ENCODE measurements around the gene PDK2.

Gene PDK2

GRCh38 chr17:50071692-50072091 lies 23.5 kb upstream of the PDK2 start:
- no peak for DNase-seq (ENCODE audit: insufficient read length)

GRCh38 chr17:50072130-50072529 lies 23.0 kb upstream of the PDK2 start:
- no peak for DNase-seq (ENCODE audit: insufficient read length)
- TF ChIP-seq POLR2AphosphoS5 (IDR thresholded peaks at IDR 0.05; ENCODE audit: low read depth, low read length), result no peak
- TF ChIP-seq POLR2A (IDR thresholded peaks at IDR 0.05; ENCODE audit: low read depth, low read length), result no peak
- TF ChIP-seq TAF1 (IDR thresholded peaks at IDR 0.05; ENCODE audit: borderline replicate concordance, low read depth, low read length), result no peak
- no peak for FAIRE-seq

More at GRCh38 chr17:50071692-50072091, 23.5 kb upstream of the PDK2 start:
- FAIRE-seq, result no peak
- no peak for TF ChIP-seq TAF1 (IDR thresholded peaks at IDR 0.05; ENCODE audit: borderline replicate concordance, low read depth, low read length)
- TF ChIP-seq POLR2AphosphoS5 (IDR thresholded peaks at IDR 0.05; ENCODE audit: low read depth, low read length), result no peak
- TF ChIP-seq POLR2A (IDR thresholded peaks at IDR 0.05; ENCODE audit: low read depth, low read length), result no peak

- FAIRE-seq (no peak), DNase-seq (ENCODE audit: insufficient read length) (no peak)
- TF ChIP-seq POLR2A (IDR thresholded peaks at IDR 0.05; ENCODE audit: low read depth, low read length) (no peak), POLR2AphosphoS5 (IDR thresholded peaks at IDR 0.05; ENCODE audit: low read depth, low read length) (no peak), TAF1 (IDR thresholded peaks at IDR 0.05; ENCODE audit: borderline replicate concordance, low read depth, low read length) (no peak)
Observed at GRCh38 chr17:50072925-50073324, 22.2 kb upstream of the PDK2 start.

DNA sequence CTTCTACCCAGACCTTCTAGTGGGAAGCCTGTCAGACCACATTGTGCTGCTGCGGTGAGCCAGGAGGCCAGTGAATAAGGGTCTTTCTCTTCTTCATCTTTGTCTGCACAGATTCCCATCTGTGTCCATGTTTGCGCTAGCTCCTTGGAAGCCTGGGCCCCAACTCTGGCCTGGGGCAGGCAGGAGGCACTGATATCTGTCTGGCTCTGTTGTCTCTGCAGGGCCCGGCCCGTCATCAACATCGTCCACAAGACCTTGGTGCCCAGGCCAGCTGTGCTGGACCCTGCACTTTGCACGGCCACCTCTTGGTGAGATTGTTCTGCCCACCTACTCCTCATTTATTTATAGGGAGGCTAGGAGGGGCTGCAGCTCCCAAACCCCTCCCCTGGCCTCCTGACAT lies 20.9 kb upstream of the PDK2 start:
- TF ChIP-seq POLR2A (IDR thresholded peaks at IDR 0.05; ENCODE audit: low read depth, low read length), result no peak
- DNase-seq (ENCODE audit: insufficient read length) (no peak), FAIRE-seq (no peak)

DNA sequence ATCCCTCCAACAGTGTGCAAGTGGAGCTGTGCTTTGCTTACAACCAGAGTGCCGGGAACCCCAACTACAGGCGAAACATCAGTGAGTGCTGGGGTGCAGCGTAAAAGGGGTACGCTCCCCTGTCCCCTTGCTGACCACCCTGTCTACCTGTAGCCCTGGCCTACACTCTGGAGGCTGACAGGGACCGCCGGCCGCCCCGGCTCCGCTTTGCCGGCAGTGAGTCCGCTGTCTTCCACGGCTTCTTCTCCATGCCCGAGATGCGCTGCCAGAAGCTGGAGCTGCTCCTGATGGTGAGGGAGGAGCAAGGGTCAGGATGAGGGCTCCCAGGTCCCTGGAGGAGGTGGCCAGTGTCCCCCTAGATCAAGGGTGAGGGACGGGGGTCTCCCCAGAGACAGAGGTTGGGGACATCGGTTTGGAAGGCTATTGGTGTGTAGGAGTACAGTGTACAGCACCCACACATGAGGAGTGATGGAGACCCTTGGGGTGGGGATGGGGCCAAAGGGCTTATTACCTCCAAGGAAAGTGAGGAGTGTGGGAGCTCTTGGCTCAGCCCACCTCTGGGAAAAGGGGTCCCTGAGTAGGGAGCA lies 19.6 kb upstream of the PDK2 start:
- DNase-seq (ENCODE audit: insufficient read length) (no peak), FAIRE-seq (no peak)
- TF ChIP-seq POLR2AphosphoS5 (IDR thresholded peaks at IDR 0.05; ENCODE audit: low read depth, low read length) (no peak), POLR2A (IDR thresholded peaks at IDR 0.05; ENCODE audit: low read depth, low read length) (no peak)

DNA sequence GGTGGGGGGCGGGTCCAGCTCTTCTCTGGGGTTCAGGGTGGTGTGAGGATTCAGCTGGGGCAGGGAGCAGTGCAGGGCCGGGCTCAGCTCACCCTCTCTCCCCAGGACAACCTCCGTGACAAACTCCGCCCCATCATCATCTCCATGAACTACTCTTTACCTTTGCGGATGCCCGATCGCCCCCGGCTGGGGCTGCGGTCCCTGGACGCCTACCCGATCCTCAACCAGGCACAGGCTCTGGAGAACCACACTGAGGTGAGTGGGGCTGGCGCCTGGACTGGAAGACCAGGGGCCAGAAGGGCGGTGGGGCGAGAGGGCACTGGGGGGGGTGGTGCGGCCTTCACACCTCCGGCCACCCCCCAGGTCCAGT lies 18.9 kb upstream of the PDK2 start:
- TF ChIP-seq TAF1 (IDR thresholded peaks at IDR 0.05; ENCODE audit: borderline replicate concordance, low read depth, low read length), result no peak
- no peak for TF ChIP-seq POLR2A (IDR thresholded peaks at IDR 0.05; ENCODE audit: low read depth, low read length)
- FAIRE-seq, result no peak
- DNase-seq (ENCODE audit: insufficient read length), result no peak

GRCh38 chr17:50076591-50077235 lies 18.4 kb upstream of the PDK2 start:
- no peak for TF ChIP-seq TAF1 (IDR thresholded peaks at IDR 0.05; ENCODE audit: borderline replicate concordance, low read depth, low read length)
- no peak for TF ChIP-seq POLR2AphosphoS5 (IDR thresholded peaks at IDR 0.05; ENCODE audit: low read depth, low read length)
- no peak for TF ChIP-seq POLR2A (IDR thresholded peaks at IDR 0.05; ENCODE audit: low read depth, low read length)
- no peak for FAIRE-seq
- no peak for DNase-seq (ENCODE audit: insufficient read length)

DNA sequence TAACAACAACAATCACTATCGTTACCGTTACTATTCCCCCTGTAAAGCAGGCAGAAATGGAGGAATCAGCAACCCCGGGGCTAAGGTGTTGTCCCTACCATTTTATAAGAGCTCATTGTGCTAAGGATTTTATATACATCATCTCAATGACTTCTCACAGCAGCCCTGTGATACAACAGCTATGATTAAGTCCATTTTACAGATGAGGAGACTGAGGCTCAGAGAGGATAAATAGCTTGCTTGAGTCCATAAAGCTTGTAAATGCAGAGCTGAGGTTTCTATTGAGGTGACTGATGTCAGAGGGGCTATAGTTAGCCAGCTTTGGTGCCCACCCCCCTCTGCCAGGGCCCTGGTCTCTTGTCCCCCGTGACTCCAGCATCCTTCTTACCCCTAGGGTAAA lies 16.7 kb upstream of the PDK2 start:
- DNase-seq (ENCODE audit: insufficient read length), result no peak
- no peak for TF ChIP-seq POLR2A (IDR thresholded peaks at IDR 0.05; ENCODE audit: low read depth, low read length)
- no peak for TF ChIP-seq POLR2AphosphoS5 (IDR thresholded peaks at IDR 0.05; ENCODE audit: low read depth, low read length)
- TF ChIP-seq TAF1 (IDR thresholded peaks at IDR 0.05; ENCODE audit: borderline replicate concordance, low read depth, low read length), result no peak
- FAIRE-seq, result no peak

DNA sequence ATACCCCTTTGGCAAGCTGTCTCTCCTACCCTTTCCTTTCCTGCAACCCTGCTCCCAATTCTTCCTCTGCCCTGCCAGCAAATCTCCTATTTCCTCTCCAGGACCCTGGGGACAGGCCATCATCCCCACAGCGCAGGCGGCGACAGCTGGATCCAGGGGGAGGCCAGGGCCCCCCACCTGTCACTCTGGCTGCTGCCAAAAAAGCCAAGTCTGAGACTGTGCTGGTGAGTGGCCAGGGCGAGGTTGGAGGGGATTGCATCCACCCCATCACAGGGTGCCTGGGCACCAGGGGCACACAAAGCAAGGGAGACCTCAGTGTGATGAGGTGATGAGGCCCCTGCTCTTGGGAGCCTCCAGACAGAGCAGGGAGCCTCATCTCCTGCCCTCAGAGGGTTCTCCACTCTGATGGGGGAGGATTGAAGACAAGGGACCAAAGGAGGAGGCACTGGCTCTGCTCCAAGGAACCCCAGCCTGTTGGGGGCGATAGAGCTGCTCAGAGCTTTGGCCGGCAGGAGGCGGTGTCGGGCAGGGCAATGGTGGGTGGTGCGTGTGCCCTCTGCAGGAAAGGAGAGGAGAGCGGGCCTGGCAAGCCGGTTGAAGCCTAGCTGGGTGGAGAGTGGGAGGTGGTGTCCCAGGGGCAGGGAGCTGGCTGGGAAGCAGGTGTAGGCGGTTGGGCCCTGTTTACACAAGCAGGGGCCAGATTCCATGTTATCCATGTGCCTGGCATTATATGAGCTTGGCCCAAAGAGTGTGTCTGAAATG lies 15.6 kb upstream of the PDK2 start:
- no peak for TF ChIP-seq POLR2AphosphoS5 (IDR thresholded peaks at IDR 0.05; ENCODE audit: low read depth, low read length)
- no peak for TF ChIP-seq TAF1 (IDR thresholded peaks at IDR 0.05; ENCODE audit: borderline replicate concordance, low read depth, low read length)
- TF ChIP-seq POLR2A (IDR thresholded peaks at IDR 0.05; ENCODE audit: low read depth, low read length), result no peak
- peak; percentile 77 for DNase-seq (ENCODE audit: insufficient read length)
- peak; percentile 9 for FAIRE-seq

GRCh38 chr17:50080096-50080480 lies 15.1 kb upstream of the PDK2 start:
- no peak for TF ChIP-seq POLR2A (IDR thresholded peaks at IDR 0.05; ENCODE audit: low read depth, low read length)
- TF ChIP-seq TAF1 (IDR thresholded peaks at IDR 0.05; ENCODE audit: borderline replicate concordance, low read depth, low read length), result no peak
- no peak for TF ChIP-seq POLR2AphosphoS5 (IDR thresholded peaks at IDR 0.05; ENCODE audit: low read depth, low read length)
- FAIRE-seq (no peak), DNase-seq (ENCODE audit: insufficient read length) (no peak)

GRCh38 chr17:50080827-50081226 lies 14.3 kb upstream of the PDK2 start:
- TF ChIP-seq POLR2A (IDR thresholded peaks at IDR 0.05; ENCODE audit: low read depth, low read length) (no peak), POLR2AphosphoS5 (IDR thresholded peaks at IDR 0.05; ENCODE audit: low read depth, low read length) (no peak), TAF1 (IDR thresholded peaks at IDR 0.05; ENCODE audit: borderline replicate concordance, low read depth, low read length) (no peak)
- FAIRE-seq, result no peak
- no peak for DNase-seq (ENCODE audit: insufficient read length)

- DNase-seq (ENCODE audit: insufficient read length), result no peak
- TF ChIP-seq TAF1 (IDR thresholded peaks at IDR 0.05; ENCODE audit: borderline replicate concordance, low read depth, low read length) (no peak), POLR2AphosphoS5 (IDR thresholded peaks at IDR 0.05; ENCODE audit: low read depth, low read length) (no peak), POLR2A (IDR thresholded peaks at IDR 0.05; ENCODE audit: low read depth, low read length) (no peak)
- FAIRE-seq, result no peak
Observed at GRCh38 chr17:50081757-50082156, 13.4 kb upstream of the PDK2 start.
